Mammary microvascular endothelial cell (primary cell): ENCODE results near the gene TAF7. TPM values are rescaled to one million over a fixed set of nuclear protein-coding genes. Genes with fewer than 3 reads are reported as not detected.

Experiments used
- total RNA-seq: library from RNA; depleted of rRNA; stranded (reverse); fragments of >200 nt; gene quantifications from 2 replicates; pipeline ENCODE4 v1.2.3, GENCODE V29; 2015

The TAF7 gene
- 44.8 and 50.7 TPM in 2 replicates for total RNA-seq

GRCh38 chr5:141320225-141321169 lies at the start of gene TAF7:
TSS of gene TAF7 (minus strand) at chr5:141320784. CDS start at chr5:141320044, 740 bp downstream.

GRCh38 chr5:141363952-141364660 lies 43.5 kb upstream of the TAF7 start, which contains the start of gene PCDHGA5:
TSS of gene PCDHGA5 (plus strand) at chr5:141364162. CDS start at chr5:141364331, 169 bp downstream.

GRCh38 chr5:141359790-141360426 lies 39.3 kb upstream of the TAF7 start, which contains the start of gene PCDHGB2:
TSS of gene PCDHGB2 (plus strand) at chr5:141359994. CDS start at chr5:141360136, 142 bp downstream.

GRCh38 chr5:141354900-141355469 lies 34.4 kb upstream of the TAF7 start, which contains the start of gene PCDHGA4:
TSS of gene PCDHGA4 (plus strand) at chr5:141355021. CDS start at chr5:141355108, 87 bp downstream.

GRCh38 chr5:141349917-141350619 lies 29.5 kb upstream of the TAF7 start, which contains the start of gene PCDHGB1:
TSS of gene PCDHGB1 (plus strand) at chr5:141350099. CDS start at chr5:141350261, 162 bp downstream.

GRCh38 chr5:141343242-141343952 lies 22.8 kb upstream of the TAF7 start, which contains the start of gene PCDHGA3:
TSS of gene PCDHGA3 (plus strand) at chr5:141343829. CDS start at chr5:141344034, 205 bp downstream.

GRCh38 chr5:141338538-141339306 lies 18.1 kb upstream of the TAF7 start, which contains the start of gene PCDHGA2:
TSS of gene PCDHGA2 (plus strand) at chr5:141338760.

GRCh38 chr5:141330299-141331080 lies 9.9 kb upstream of the TAF7 start, which contains the start of gene PCDHGA1:
TSS of gene PCDHGA1 (plus strand) at chr5:141330514.

GRCh38 chr5:141303756-141304155 lies 16.8 kb downstream of the TAF7 start, which contains the start of gene SLC25A2:
TSS of gene SLC25A2 (minus strand) at chr5:141304049. CDS start at chr5:141303865, 184 bp downstream.

Other genes with a start within 250 kb of the TAF7 start
- 0.40 and 1.7 TPM in 2 replicates for gene PCDHB2, start 226.2 kb downstream of the TAF7 start, total RNA-seq
- 0.30 and 0.47 TPM in 2 replicates for gene PCDHB3, start 220.3 kb downstream of the TAF7 start, total RNA-seq
- gene PCDHB4, start 199.0 kb downstream of the TAF7 start, total RNA-seq: 0.07 and 0.10 TPM in 2 replicates
- 0.15 and 0.47 TPM in 2 replicates for gene PCDHB5, start 185.6 kb downstream of the TAF7 start, total RNA-seq
- not detected in 2 replicates for gene PCDHB6, start 170.7 kb downstream of the TAF7 start, total RNA-seq
- gene PCDHB7, start 148.1 kb downstream of the TAF7 start, total RNA-seq: 0.05 and 0.07 TPM in 2 replicates
- gene PCDHB8, start 143.0 kb downstream of the TAF7 start, total RNA-seq: 0.25 TPM in 1 of 2 replicates, not detected in the other
- under 0.01 and 0.25 TPM in 2 replicates for gene PCDHB16, start 138.4 kb downstream of the TAF7 start, total RNA-seq
- 0.15 and 0.27 TPM in 2 replicates for gene PCDHB9, start 133.6 kb downstream of the TAF7 start, total RNA-seq
- gene PCDHB10, start 128.4 kb downstream of the TAF7 start, total RNA-seq: 0.53 and 0.59 TPM in 2 replicates
- gene PCDHB11, start 121.2 kb downstream of the TAF7 start, total RNA-seq: not detected in 2 replicates
- gene PCDHB12, start 112.1 kb downstream of the TAF7 start, total RNA-seq: 0.05 and 0.13 TPM in 2 replicates
- gene PCDHB13, start 106.9 kb downstream of the TAF7 start, total RNA-seq: 0.30 and 0.33 TPM in 2 replicates
- 0.20 and 0.30 TPM in 2 replicates for gene PCDHB14, start 97.4 kb downstream of the TAF7 start, total RNA-seq
- gene PCDHB15, start 75.4 kb downstream of the TAF7 start, total RNA-seq: 0.15 and 0.40 TPM in 2 replicates
- gene SLC25A2, start 16.7 kb downstream of the TAF7 start, total RNA-seq: 0.15 TPM in 1 of 2 replicates, not detected in the other
- gene PCDHGA1, start 9.7 kb upstream of the TAF7 start, total RNA-seq: 0.20 and 0.59 TPM in 2 replicates
- 0.73 and 0.79 TPM in 2 replicates for gene PCDHGA2, start 18.0 kb upstream of the TAF7 start, total RNA-seq
- gene PCDHGA3, start 23.0 kb upstream of the TAF7 start, total RNA-seq: 0.13 and 0.49 TPM in 2 replicates
- gene PCDHGB1, start 29.3 kb upstream of the TAF7 start, total RNA-seq: 0.44 and 0.60 TPM in 2 replicates
- gene PCDHGA4, start 34.2 kb upstream of the TAF7 start, total RNA-seq: 2.8 and 3.9 TPM in 2 replicates
- gene PCDHGB2, start 39.2 kb upstream of the TAF7 start, total RNA-seq: 2.9 and 3.3 TPM in 2 replicates
- gene PCDHGA5, start 43.4 kb upstream of the TAF7 start, total RNA-seq: 0.53 and 0.79 TPM in 2 replicates
- 0.67 and 1.4 TPM in 2 replicates for gene PCDHGB3, start 49.5 kb upstream of the TAF7 start, total RNA-seq
- gene PCDHGA6, start 53.1 kb upstream of the TAF7 start, total RNA-seq: 0.73 and 1.2 TPM in 2 replicates
- 0.80 and 1.1 TPM in 2 replicates for gene PCDHGA7, start 62.0 kb upstream of the TAF7 start, total RNA-seq
- 3.3 and 4.2 TPM in 2 replicates for gene PCDHGB4, start 66.9 kb upstream of the TAF7 start, total RNA-seq
- 0.15 and 0.33 TPM in 2 replicates for gene PCDHGA8, start 71.8 kb upstream of the TAF7 start, total RNA-seq
- 7.9 and 8.3 TPM in 2 replicates for gene PCDHGB5, start 77.2 kb upstream of the TAF7 start, total RNA-seq
- 1.2 and 1.8 TPM in 2 replicates for gene PCDHGA9, start 82.0 kb upstream of the TAF7 start, total RNA-seq
- 0.73 and 1.2 TPM in 2 replicates for gene PCDHGB6, start 87.2 kb upstream of the TAF7 start, total RNA-seq
- 1.7 and 2.6 TPM in 2 replicates for gene PCDHGA10, start 92.2 kb upstream of the TAF7 start, total RNA-seq
- gene PCDHGB7, start 96.9 kb upstream of the TAF7 start, total RNA-seq: 3.1 and 5.3 TPM in 2 replicates
- gene PCDHGA11, start 100.3 kb upstream of the TAF7 start, total RNA-seq: 4.4 and 4.6 TPM in 2 replicates
- gene PCDHGA12, start 109.7 kb upstream of the TAF7 start, total RNA-seq: 4.7 and 5.9 TPM in 2 replicates
- 18.0 and 18.2 TPM in 2 replicates for gene PCDHGC3, start 155.2 kb upstream of the TAF7 start, total RNA-seq
- gene PCDHGC4, start 164.2 kb upstream of the TAF7 start, total RNA-seq: 0.20 and 0.44 TPM in 2 replicates
- 0.15 and 0.20 TPM in 2 replicates for gene PCDHGC5, start 168.3 kb upstream of the TAF7 start, total RNA-seq